Measurements from ENCODE around the gene INSR. TPM values are rescaled to one million over a fixed set of nuclear protein-coding genes. Genes with fewer than 3 reads are reported as not detected.

Gene INSR
- total and polyA plus RNA-seq, 3 experiments from 2014 or later = 1.2 TPM; not detected in 1

DNA sequence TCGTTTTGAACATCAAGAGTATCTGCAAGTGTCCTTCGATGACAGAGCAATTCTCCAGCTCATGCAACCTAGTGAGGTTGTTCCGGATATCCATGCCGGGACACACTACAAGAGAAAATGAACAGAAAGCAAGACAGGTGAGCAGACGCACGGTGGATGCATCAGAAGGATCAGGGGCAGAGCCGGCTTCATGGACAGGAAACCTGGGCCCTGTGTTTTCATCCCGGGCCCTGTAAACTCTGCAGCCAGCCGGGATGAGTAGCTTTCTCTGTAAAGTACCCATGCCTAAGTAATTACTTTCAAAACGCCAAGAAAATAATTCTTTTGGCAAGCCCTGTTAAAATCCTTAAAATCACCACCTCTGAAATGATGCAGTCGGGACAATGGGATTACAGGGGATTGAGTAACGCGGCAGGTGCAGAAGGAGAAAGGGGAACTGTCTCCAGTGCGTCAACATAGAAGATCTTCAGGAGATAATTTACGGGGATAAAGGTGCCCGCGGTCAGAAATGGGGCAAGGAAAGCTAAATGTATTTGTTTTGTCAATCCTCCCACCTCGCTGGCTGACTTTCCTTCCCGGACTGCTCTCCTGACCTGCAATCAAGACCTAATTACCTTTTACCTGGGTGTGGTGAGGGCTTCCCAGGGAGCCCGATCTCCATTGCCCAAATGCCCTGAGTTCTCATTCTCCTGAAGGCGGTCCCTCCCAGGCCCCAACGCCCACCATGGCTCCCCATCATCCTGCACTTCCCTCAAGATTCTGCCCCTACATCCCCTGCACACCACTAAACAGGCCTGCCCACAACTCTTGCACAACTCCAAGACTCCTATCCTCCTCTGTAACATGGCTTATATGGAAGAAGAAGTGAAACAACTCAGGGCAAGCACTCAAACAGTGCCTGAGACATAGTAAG lies 26.2 kb downstream of the INSR start:
- CTCF ChIA-PET = no interaction called here
- Mint-ChIP-seq H3K27ac (no peak overlapping the region), H3K36me3 (peaks cover 0 to 2% (median 0%) of the 10 kb centered on the region in 3 donors)

DNA sequence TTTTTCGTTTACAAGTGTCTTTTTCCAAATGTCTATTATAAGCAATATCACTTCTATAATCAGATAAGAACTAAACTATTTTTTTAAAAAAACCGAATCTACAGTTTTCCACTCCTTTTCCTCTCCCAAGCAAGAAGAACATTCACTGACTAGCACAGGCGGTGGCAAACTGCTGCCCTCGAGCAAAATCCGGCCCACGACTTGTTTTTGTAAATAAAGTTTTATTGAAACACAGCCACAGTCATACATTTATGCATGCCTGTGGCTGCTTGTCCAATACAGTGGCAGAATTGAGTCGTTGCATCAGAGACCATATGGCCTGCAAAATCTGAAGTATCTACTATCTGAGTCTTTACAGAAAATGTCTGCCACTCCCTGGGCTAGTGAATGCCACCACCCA lies 27.4 kb downstream of the INSR start:
- ChIA-PET CTCF (no interaction called here), POLR2A (interaction anchor here (0.7 kb wide), 1 partner anchor 1304 kb away, joined by 4 read pairs; no protein-coding TSS in a partner anchor)
- Histone ChIP-seq H3K4me1 (ENCODE audit: insufficient read depth, low read length) (no peaks in the 10 kb centered on the region), H3K4me3 (ENCODE audit: low read length) (no peak overlapping the region), H3K27me3 (ENCODE audit: insufficient read depth, low read length, poor library complexity, severe bottlenecking) (no peaks in the 10 kb centered on the region), H3K36me3 (ENCODE audit: insufficient read depth, low read length) (no peaks in the 10 kb centered on the region), H3K27ac (ENCODE audit: low read depth, low read length) (no peak overlapping the region), H3K9me3 (ENCODE audit: low read length) (no peaks in the 10 kb centered on the region)
- no peak overlapping the region for H3K4me3 Mint-ChIP-seq
- peaks cover 0 to 3% (median 0%) of the 10 kb centered on the region in 3 donors for H3K36me3 Mint-ChIP-seq
- DNase-seq = no peak
- peaks cover 7 to 22% of the 10 kb centered on the region in 2 donors for H3K27me3 Mint-ChIP-seq
- H3K4me1 Mint-ChIP-seq = no peaks in the 10 kb centered on the region
- H3K27ac Mint-ChIP-seq = no peak overlapping the region
- H3K9me3 Mint-ChIP-seq = no peaks in the 10 kb centered on the region

More for the DNA sequence above, 26.2 kb downstream of the INSR start:
- Mint-ChIP-seq H3K9me3 (no peaks in the 10 kb centered on the region), H3K4me1 (no peaks in the 10 kb centered on the region), H3K4me3 (no peak overlapping the region), H3K27me3 (peaks cover 10 to 21% of the 10 kb centered on the region in 2 donors)
- Histone ChIP-seq H3K4me1 (ENCODE audit: insufficient read depth, low read length) (no peaks in the 10 kb centered on the region), H3K27ac (ENCODE audit: low read depth, low read length) (no peak overlapping the region), H3K4me3 (ENCODE audit: low read length) (no peak overlapping the region), H3K9me3 (ENCODE audit: low read length) (no peaks in the 10 kb centered on the region), H3K36me3 (ENCODE audit: insufficient read depth, low read length) (no peaks in the 10 kb centered on the region), H3K27me3 (ENCODE audit: insufficient read depth, low read length, poor library complexity, severe bottlenecking) (no peaks in the 10 kb centered on the region)
- POLR2A ChIA-PET = no interaction called here
- DNase-seq = no peak

GRCh38 chr19:7265963-7266362 lies 28.3 kb downstream of the INSR start:
- no peak for DNase-seq
- H3K4me1 Mint-ChIP-seq = no peaks in the 10 kb centered on the region
- Histone ChIP-seq H3K9me3 (ENCODE audit: low read length) (no peaks in the 10 kb centered on the region), H3K27me3 (ENCODE audit: insufficient read depth, low read length, poor library complexity, severe bottlenecking) (no peaks in the 10 kb centered on the region), H3K27ac (ENCODE audit: low read depth, low read length) (no peak overlapping the region), H3K4me1 (ENCODE audit: insufficient read depth, low read length) (no peaks in the 10 kb centered on the region), H3K4me3 (ENCODE audit: low read length) (no peak overlapping the region), H3K36me3 (ENCODE audit: insufficient read depth, low read length) (no peaks in the 10 kb centered on the region)
- ChIA-PET CTCF (no interaction called here), POLR2A (interaction anchor here (0.7 kb wide), 1 partner anchor 1303 kb away, joined by 4 read pairs; no protein-coding TSS in a partner anchor)
- peaks cover 9 to 27% of the 10 kb centered on the region in 2 donors for H3K27me3 Mint-ChIP-seq
- H3K36me3 Mint-ChIP-seq = peaks cover 0 to 3% (median 0%) of the 10 kb centered on the region in 3 donors
- H3K27ac Mint-ChIP-seq = no peak overlapping the region
- H3K4me3 Mint-ChIP-seq = no peak overlapping the region
- H3K9me3 Mint-ChIP-seq = no peaks in the 10 kb centered on the region

- CTCF ChIA-PET = no interaction called here
- Histone ChIP-seq H3K4me3 (ENCODE audit: low read length) (no peak overlapping the region), H3K9me3 (ENCODE audit: low read length) (no peaks in the 10 kb centered on the region), H3K27ac (ENCODE audit: low read depth, low read length) (no peak overlapping the region), H3K4me1 (ENCODE audit: insufficient read depth, low read length) (no peaks in the 10 kb centered on the region), H3K27me3 (ENCODE audit: insufficient read depth, low read length, poor library complexity, severe bottlenecking) (no peaks in the 10 kb centered on the region), H3K36me3 (ENCODE audit: insufficient read depth, low read length) (no peaks in the 10 kb centered on the region)
- POLR2A ChIA-PET = no interaction called here
- Mint-ChIP-seq H3K9me3 (no peaks in the 10 kb centered on the region), H3K27me3 (peaks cover 9 to 31% of the 10 kb centered on the region in 2 donors), H3K4me1 (no peaks in the 10 kb centered on the region), H3K27ac (no peak overlapping the region), H3K36me3 (peaks cover 0 to 1% (median 0%) of the 10 kb centered on the region in 3 donors), H3K4me3 (no peak overlapping the region)
- DNase-seq = no peak
Observed at GRCh38 chr19:7264858-7265257, 29.4 kb downstream of the INSR start.

DNA sequence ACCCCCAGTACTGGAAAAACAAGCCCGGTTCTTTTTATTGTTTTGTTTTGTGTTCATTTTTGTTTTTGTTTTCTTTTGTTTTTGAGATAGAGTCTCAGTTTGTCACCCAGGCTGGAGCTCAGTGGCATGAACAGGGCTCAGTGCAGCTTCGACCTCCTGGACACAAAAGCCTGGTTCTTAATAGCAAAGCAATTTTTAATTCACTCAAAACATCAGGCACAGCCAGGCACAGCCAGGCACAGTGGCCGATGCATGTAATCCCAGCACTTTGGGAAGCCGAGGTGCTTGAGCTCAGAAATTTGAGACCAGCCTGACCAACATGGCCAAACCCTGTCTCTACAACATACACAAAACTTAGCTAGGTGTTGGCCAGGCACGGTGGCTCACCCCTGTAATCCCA lies 30.7 kb downstream of the INSR start:
- POLR2A ChIA-PET = no interaction called here
- DNase-seq = no peak
- no peaks in the 10 kb centered on the region for H3K27me3 ChIP-seq (ENCODE audit: insufficient read depth, low read length, poor library complexity, severe bottlenecking)
- CTCF ChIA-PET = no interaction called here
- H3K36me3 ChIP-seq (ENCODE audit: insufficient read depth, low read length) = no peaks in the 10 kb centered on the region
- Mint-ChIP-seq H3K9me3 (no peaks in the 10 kb centered on the region), H3K36me3 (peaks cover 0 to 1% (median 0%) of the 10 kb centered on the region in 3 donors), H3K27me3 (peaks cover 9 to 25% of the 10 kb centered on the region in 2 donors), H3K4me1 (no peaks in the 10 kb centered on the region), H3K27ac (no peak overlapping the region), H3K4me3 (no peak overlapping the region)
- no peaks in the 10 kb centered on the region for H3K9me3 ChIP-seq (ENCODE audit: low read length)
- no peak overlapping the region for H3K4me3 ChIP-seq (ENCODE audit: low read length)
- no peak overlapping the region for H3K27ac ChIP-seq (ENCODE audit: low read depth, low read length)
- H3K4me1 ChIP-seq (ENCODE audit: insufficient read depth, low read length) = no peaks in the 10 kb centered on the region

GRCh38 chr19:7263066-7263465 lies 31.1 kb downstream of the INSR start:
- POLR2A ChIA-PET = no interaction called here
- Histone ChIP-seq H3K36me3 (ENCODE audit: insufficient read depth, low read length) (no peaks in the 10 kb centered on the region), H3K27ac (ENCODE audit: low read depth, low read length) (no peak overlapping the region), H3K4me1 (ENCODE audit: insufficient read depth, low read length) (no peaks in the 10 kb centered on the region), H3K9me3 (ENCODE audit: low read length) (no peaks in the 10 kb centered on the region), H3K27me3 (ENCODE audit: insufficient read depth, low read length, poor library complexity, severe bottlenecking) (no peaks in the 10 kb centered on the region), H3K4me3 (ENCODE audit: low read length) (no peak overlapping the region)
- peaks cover 0 to 1% (median 0%) of the 10 kb centered on the region in 3 donors for H3K36me3 Mint-ChIP-seq
- DNase-seq = no peak
- CTCF ChIA-PET = no interaction called here
- no peak overlapping the region for H3K4me3 Mint-ChIP-seq
- no peak overlapping the region for H3K27ac Mint-ChIP-seq
- no peaks in the 10 kb centered on the region for H3K9me3 Mint-ChIP-seq
- H3K27me3 Mint-ChIP-seq = peaks cover 5 to 21% of the 10 kb centered on the region in 2 donors
- no peaks in the 10 kb centered on the region for H3K4me1 Mint-ChIP-seq

GRCh38 chr19:7262470-7262869 lies 31.7 kb downstream of the INSR start:
- DNase-seq = no peak
- Histone ChIP-seq H3K4me3 (ENCODE audit: low read length) (no peak overlapping the region), H3K9me3 (ENCODE audit: low read length) (no peaks in the 10 kb centered on the region), H3K27ac (ENCODE audit: low read depth, low read length) (no peak overlapping the region), H3K36me3 (ENCODE audit: insufficient read depth, low read length) (no peaks in the 10 kb centered on the region), H3K4me1 (ENCODE audit: insufficient read depth, low read length) (no peaks in the 10 kb centered on the region), H3K27me3 (ENCODE audit: insufficient read depth, low read length, poor library complexity, severe bottlenecking) (no peaks in the 10 kb centered on the region)
- Mint-ChIP-seq H3K27ac (peak overlapping the region in 1 of 8 donors; percentile 25), H3K27me3 (peaks cover 3 to 17% of the 10 kb centered on the region in 2 donors), H3K9me3 (no peaks in the 10 kb centered on the region), H3K4me3 (no peak overlapping the region), H3K4me1 (no peaks in the 10 kb centered on the region), H3K36me3 (peaks cover 0 to 1% (median 0%) of the 10 kb centered on the region in 3 donors)
- ChIA-PET CTCF (no interaction called here), POLR2A (no interaction called here)

DNA sequence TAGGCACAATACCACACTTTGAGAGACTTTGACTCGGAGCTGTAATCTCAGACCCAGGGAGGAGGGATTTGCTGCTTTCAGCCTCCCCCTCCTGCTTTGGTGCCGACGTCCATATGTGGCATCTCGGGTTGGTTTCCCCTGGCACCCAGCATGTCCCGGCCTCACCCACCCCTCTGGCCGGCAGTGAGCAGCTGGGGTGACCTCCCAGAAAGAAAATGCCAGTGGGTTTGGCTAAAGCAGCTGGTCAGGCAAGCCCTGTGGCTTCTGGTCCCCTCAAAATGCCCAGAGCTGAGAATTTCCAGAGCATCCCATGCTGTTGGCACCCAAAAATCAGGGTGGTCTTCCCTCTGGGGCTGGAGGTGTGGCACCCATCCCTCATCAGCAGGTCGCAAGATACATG lies 34.1 kb downstream of the INSR start:
- Mint-ChIP-seq H3K36me3 (peaks cover 0 to 1% (median 0%) of the 10 kb centered on the region in 3 donors), H3K4me3 (no peak overlapping the region), H3K27ac (no peak overlapping the region), H3K9me3 (peaks cover 0 to 2% (median 0%) of the 10 kb centered on the region in 5 donors), H3K27me3 (peaks cover 3 to 10% of the 10 kb centered on the region in 2 donors), H3K4me1 (no peaks in the 10 kb centered on the region)
- DNase-seq = no peak
- no peak overlapping the region for H3K4me3 ChIP-seq (ENCODE audit: low read length)
- POLR2A ChIA-PET = interaction anchor here (0.8 kb wide), 1 partner anchor 949 kb away, joined by 3 read pairs; no protein-coding TSS in a partner anchor
- no peaks in the 10 kb centered on the region for H3K9me3 ChIP-seq (ENCODE audit: low read length)
- no peaks in the 10 kb centered on the region for H3K27me3 ChIP-seq (ENCODE audit: insufficient read depth, low read length, poor library complexity, severe bottlenecking)
- no peaks in the 10 kb centered on the region for H3K36me3 ChIP-seq (ENCODE audit: insufficient read depth, low read length)
- CTCF ChIA-PET = interaction anchor here (1.1 kb wide), 1 partner anchor 13 kb away, joined by 3 read pairs; no protein-coding TSS in a partner anchor
- H3K4me1 ChIP-seq (ENCODE audit: insufficient read depth, low read length) = no peaks in the 10 kb centered on the region
- H3K27ac ChIP-seq (ENCODE audit: low read depth, low read length) = no peak overlapping the region

Measured in CD8-positive, alpha-beta memory T cell (primary cell).